Stomach smooth muscle (tissue), 2 donors: ENCODE measurements around the gene NAV3.

ENCODE experiments used
- H3K27ac ChIP-seq: one replicate; pipeline ENCODE4 v1.7.0; 2013; ENCODE audit warnings: mild to moderate bottlenecking, low read length, inconsistent platforms
- H3K27me3 ChIP-seq, 2 donors: one replicate each; pipeline ENCODE4 v1.7.0; 2013; ENCODE audit warnings: low read length in 2 of 2; ENCODE audit not compliant: insufficient read depth in 2 of 2, control insufficient read depth in 1 of 2
- H3K36me3 ChIP-seq, 2 donors: one replicate each; pipeline ENCODE4 v1.7.0; 2013; ENCODE audit warnings: low read length in 2 of 2; ENCODE audit not compliant: control insufficient read depth in 2 of 2, insufficient read depth in 2 of 2
- H3K4me1 ChIP-seq: one replicate; pipeline ENCODE4 v1.7.0; 2013; ENCODE audit warnings: low read length; ENCODE audit not compliant: control insufficient read depth, insufficient read depth
- H3K4me3 ChIP-seq, 2 donors: one replicate each; pipeline ENCODE4 v1.7.0; 2013; ENCODE audit warnings: low read length in 2 of 2
- H3K9ac ChIP-seq, 2 donors: one replicate each; pipeline ENCODE4 v1.7.0; 2013; ENCODE audit warnings: low read length in 2 of 2, mild to moderate bottlenecking in 1 of 2
- H3K9me3 ChIP-seq, 2 donors: one replicate each; pipeline ENCODE4 v1.7.0; 2013; ENCODE audit warnings: low read length in 2 of 2; ENCODE audit not compliant: control insufficient read depth in 2 of 2
- donor health status: healthy.
- donor health status: Pancreatic carcinoma.

Gene NAV3

DNA sequence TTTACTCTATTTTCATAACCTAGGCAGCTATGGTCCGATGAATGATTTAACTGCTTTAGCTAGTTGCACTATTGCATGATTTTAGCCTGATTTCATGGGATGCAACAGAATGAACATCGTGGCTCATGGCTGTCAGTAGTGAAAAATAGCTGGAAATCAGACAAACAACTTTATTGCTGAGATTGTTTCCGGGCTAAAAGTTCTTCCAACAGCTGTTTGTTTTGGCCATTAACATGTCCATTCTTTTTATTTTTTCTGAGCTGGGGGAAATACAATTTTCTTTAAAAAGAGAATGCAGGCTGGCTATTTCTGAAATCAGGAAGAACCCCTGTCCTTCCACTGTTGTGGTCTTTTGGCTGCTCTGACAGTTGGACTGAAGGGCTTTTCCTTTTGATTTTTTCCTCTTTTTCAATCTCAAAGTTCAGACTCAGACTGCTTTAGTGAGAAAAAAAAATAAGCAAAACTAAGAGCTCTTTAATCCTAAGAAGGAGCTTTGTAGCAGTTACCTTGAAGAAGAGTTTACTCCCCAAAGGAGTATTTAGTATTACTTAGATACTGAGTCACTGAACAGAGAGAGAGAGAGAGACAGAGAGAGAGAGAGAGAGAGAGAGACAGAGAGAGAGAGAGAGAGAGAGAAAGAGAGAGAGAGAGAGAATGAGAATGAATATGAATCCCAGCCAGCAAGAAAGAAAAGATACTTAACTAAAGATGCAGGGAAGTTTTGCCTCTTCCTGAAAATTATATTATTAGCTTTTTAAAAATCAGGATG lies at the start of gene NAV3:
NAV3 (plus strand) TSS at position 312 of the 769 bp plus-strand sequence. CDS start 568 bp downstream, outside the sequence.
- no peak within 1 kb of the TSS for H3K27ac ChIP-seq
- no peaks in the 10 kb centered on the region for H3K36me3 ChIP-seq
- H3K4me1 ChIP-seq: no peaks in the 10 kb centered on the region
- peak within 1 kb of the TSS; percentile 9 to 56 for H3K4me3 ChIP-seq
- H3K9ac ChIP-seq: no peak within 1 kb of the TSS
- no peaks in the 10 kb centered on the region for H3K27me3 ChIP-seq
- no peaks in the 10 kb centered on the region for H3K9me3 ChIP-seq

DNA sequence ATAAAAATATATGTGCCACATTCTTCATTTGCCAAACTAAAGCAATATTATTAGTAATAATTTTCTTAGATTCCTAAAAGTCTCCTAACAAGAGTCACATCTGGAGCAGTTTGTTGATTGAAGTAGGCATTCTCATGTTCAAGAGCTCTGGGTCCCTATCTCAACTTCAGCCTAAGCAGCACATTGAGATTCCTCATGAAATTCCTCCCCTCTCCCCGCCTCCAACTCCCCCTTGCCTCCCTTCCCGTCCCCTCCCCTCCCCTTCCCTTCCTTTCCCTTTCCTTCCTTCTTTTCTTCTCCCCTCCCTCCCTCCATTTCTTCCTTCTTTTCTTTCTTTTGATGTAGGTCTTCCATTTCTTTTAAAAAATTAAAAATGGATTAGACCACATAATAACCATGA lies 48.7 kb upstream of the NAV3 start:
- no peaks in the 10 kb centered on the region for H3K27me3 ChIP-seq
- no peaks in the 10 kb centered on the region for H3K4me1 ChIP-seq
- no peaks in the 10 kb centered on the region for H3K9me3 ChIP-seq
- no peak overlapping the region for H3K4me3 ChIP-seq
- H3K27ac ChIP-seq: no peak overlapping the region
- no peaks in the 10 kb centered on the region for H3K36me3 ChIP-seq
- H3K9ac ChIP-seq: no peak overlapping the region

- Histone ChIP-seq H3K27ac (no peak overlapping the region), H3K4me3 (no peak overlapping the region), H3K9me3 (no peaks in the 10 kb centered on the region), H3K27me3 (no peaks in the 10 kb centered on the region), H3K4me1 (no peaks in the 10 kb centered on the region), H3K36me3 (no peaks in the 10 kb centered on the region), H3K9ac (no peak overlapping the region)
Observed at GRCh38 chr12:77782766-77783165, 47.9 kb upstream of the NAV3 start.

DNA sequence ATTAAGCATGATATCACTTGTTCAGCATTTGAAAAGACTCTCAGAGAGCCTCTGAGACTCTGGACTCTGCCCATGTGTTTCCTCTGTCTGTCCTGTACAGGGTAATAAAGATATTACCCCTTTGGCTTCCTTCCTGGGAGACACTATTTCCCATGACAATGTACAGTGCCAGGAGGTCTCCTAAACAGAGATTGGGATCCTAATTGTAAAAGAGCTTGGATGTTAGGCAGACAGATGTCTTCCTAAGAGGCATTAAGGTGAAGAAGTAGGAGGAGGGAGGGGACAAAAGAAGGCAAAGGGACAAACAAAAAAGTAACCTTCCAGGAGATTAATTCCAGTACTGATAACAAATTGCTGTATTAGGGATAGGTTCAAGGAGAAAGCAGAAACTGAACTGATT lies 45.5 kb upstream of the NAV3 start:
- Histone ChIP-seq H3K27ac (no peak overlapping the region), H3K4me3 (no peak overlapping the region), H3K27me3 (no peaks in the 10 kb centered on the region), H3K36me3 (no peaks in the 10 kb centered on the region), H3K9me3 (no peaks in the 10 kb centered on the region), H3K4me1 (no peaks in the 10 kb centered on the region), H3K9ac (no peak overlapping the region)

DNA sequence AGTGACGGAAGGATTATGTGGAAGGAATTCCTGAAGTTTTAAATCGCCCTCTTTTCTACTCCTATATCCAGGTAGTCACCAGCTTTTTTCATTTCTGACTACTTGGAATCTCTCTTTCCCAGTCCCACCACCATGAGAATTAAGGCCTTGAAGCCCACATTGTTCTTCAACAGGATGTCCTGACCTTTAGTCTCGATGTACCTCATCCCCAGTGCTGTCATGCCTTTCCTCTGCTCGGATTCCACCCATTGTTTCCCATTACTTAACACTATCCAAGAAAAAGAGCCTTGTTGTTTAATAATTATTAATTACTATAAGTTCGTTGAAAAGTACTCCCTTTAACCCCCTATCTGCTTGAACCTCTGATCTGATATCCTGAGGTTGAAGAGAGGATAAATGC lies 44.0 kb upstream of the NAV3 start:
- Histone ChIP-seq H3K4me1 (no peaks in the 10 kb centered on the region), H3K9ac (no peak overlapping the region), H3K9me3 (no peaks in the 10 kb centered on the region), H3K36me3 (no peaks in the 10 kb centered on the region), H3K4me3 (no peak overlapping the region), H3K27ac (no peak overlapping the region), H3K27me3 (no peaks in the 10 kb centered on the region)

DNA sequence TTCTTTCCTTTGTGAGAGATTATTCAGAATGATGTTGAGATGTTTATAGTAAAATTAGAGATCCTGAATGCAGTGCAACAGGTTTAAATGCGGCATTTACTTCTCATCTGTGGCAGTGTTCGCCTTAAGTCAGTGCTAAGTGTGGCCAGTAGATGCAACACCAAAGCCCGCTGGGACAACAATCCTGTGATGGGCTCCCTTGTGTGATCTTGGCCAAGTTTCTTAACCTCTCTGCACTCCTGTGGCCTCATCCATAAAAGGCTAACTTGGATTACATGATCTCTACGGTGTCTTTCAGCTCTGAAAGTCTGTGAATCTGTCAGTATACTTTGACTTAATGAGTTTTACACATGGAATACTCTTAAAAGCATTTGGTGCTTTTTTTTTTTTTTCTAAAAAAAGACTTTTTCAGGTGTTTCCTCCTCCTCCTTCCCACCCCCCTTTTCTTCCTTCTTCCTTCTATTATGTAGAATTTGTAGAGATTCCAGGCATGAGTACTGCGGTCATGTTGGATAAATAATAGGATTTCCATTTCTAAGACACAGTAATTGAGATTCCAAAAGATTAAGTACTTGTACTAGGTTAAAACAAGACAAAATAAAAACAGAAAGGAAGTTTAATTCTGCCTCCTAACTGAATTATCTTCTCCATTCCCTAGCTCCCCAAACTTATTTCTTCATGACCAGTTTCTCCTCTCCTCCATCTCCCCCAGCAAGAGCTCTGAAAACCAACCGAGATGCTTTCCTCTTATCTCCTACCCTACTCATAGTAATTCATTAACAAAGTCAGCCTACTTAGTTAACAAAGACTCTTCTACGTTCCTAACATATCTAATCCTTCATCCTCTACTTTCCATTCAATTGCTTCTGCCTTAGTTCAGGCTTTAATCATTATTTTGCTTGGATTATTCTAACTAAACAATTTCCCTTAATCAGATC lies 42.2 kb upstream of the NAV3 start:
- no peaks in the 10 kb centered on the region for H3K9me3 ChIP-seq

GRCh38 chr12:77795699-77796098 lies 35.0 kb upstream of the NAV3 start:
- no peak overlapping the region for H3K4me3 ChIP-seq
- no peaks in the 10 kb centered on the region for H3K27me3 ChIP-seq
- H3K4me1 ChIP-seq: no peaks in the 10 kb centered on the region

More for the DNA sequence above, 42.2 kb upstream of the NAV3 start:
- no peaks in the 10 kb centered on the region for H3K36me3 ChIP-seq
- no peaks in the 10 kb centered on the region for H3K27me3 ChIP-seq
- H3K4me3 ChIP-seq: no peak overlapping the region
- H3K9ac ChIP-seq: no peak overlapping the region
- no peaks in the 10 kb centered on the region for H3K4me1 ChIP-seq
- H3K27ac ChIP-seq: no peak overlapping the region

GRCh38 chr12:77796775-77797174 lies 33.9 kb upstream of the NAV3 start:
- Histone ChIP-seq H3K4me3 (no peak overlapping the region), H3K27me3 (no peaks in the 10 kb centered on the region), H3K9ac (no peak overlapping the region), H3K4me1 (no peaks in the 10 kb centered on the region), H3K9me3 (no peaks in the 10 kb centered on the region), H3K27ac (no peak overlapping the region), H3K36me3 (no peaks in the 10 kb centered on the region)

More at GRCh38 chr12:77795699-77796098, 35.0 kb upstream of the NAV3 start:
- H3K9ac ChIP-seq: no peak overlapping the region
- no peaks in the 10 kb centered on the region for H3K36me3 ChIP-seq
- H3K9me3 ChIP-seq: no peaks in the 10 kb centered on the region
- no peak overlapping the region for H3K27ac ChIP-seq

DNA sequence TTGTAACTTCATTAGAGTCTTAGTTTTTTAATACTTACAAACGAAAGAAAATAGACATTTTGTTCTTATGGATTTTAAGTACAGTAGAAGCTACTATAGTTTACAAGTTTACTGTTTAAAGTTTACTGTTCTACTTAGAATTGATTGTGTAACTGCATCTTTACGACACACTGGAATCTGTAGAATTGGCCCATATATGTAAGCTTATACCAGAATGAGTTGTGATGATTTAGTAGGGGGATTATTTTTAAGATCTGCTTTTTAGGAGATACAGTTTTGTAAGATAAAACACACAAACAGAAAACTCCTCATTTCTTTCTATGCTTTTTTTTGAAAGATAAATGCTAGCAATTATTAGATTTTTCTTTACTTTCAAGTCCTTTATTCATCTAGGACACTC lies 30.2 kb upstream of the NAV3 start:
- Histone ChIP-seq H3K9me3 (no peaks in the 10 kb centered on the region), H3K4me3 (no peak overlapping the region), H3K27me3 (no peaks in the 10 kb centered on the region), H3K27ac (no peak overlapping the region), H3K4me1 (no peaks in the 10 kb centered on the region), H3K36me3 (no peaks in the 10 kb centered on the region), H3K9ac (no peak overlapping the region)

- Histone ChIP-seq H3K4me1 (no peaks in the 10 kb centered on the region), H3K36me3 (no peaks in the 10 kb centered on the region), H3K9me3 (no peaks in the 10 kb centered on the region), H3K9ac (no peak overlapping the region), H3K27me3 (no peaks in the 10 kb centered on the region), H3K27ac (no peak overlapping the region), H3K4me3 (no peak overlapping the region)
Observed at GRCh38 chr12:77808534-77808933, 22.2 kb upstream of the NAV3 start.
